Stimulated activated CD4-positive, alpha-beta T cell treated with anti-CD3 and anti-CD28 coated beads, TNF-alpha, amount 100 ng/mL, for 24 hours (primary cell): Measurements from ENCODE around the gene CNTRL.
"Not testable (repeated sequence)": the region's sequence is repeated elsewhere in the genome, so short reads cannot be mapped to it uniquely, and the experiment has no call there.

Experiments used
- DNase-seq, 3 experiments: peaks; one replicate each; pipeline ENCODE4 v3.0.0-alpha.2; 2020; ENCODE audit warnings: low read depth in 3 of 3

Gene CNTRL

GRCh38 chr9:121071756-121072421 lies 2.9 kb upstream of the CNTRL start:
- DNase-seq = no peak

- no peak for DNase-seq
Measured at GRCh38 chr9:121073038-121073437, 1.7 kb upstream of the CNTRL start.

- DNase-seq = peak in 1 of 3 experiments; percentile 17
Measured at GRCh38 chr9:121075251-121076036, 689 bp downstream of the CNTRL start.

GRCh38 chr9:121082075-121082474 lies 7.3 kb downstream of the CNTRL start:
- no peak for DNase-seq

GRCh38 chr9:121085661-121086060 lies 10.9 kb downstream of the CNTRL start:
- DNase-seq = no peak

- no peak for DNase-seq
Measured at GRCh38 chr9:121088576-121088975, 13.8 kb downstream of the CNTRL start.

- DNase-seq = not testable (repeated sequence)
Measured at GRCh38 chr9:121090743-121091142, 16.0 kb downstream of the CNTRL start.

- DNase-seq = no peak
Measured at GRCh38 chr9:121095057-121095456, 20.3 kb downstream of the CNTRL start.

- no peak for DNase-seq
Measured at GRCh38 chr9:121098567-121099198, 23.9 kb downstream of the CNTRL start.

GRCh38 chr9:121104054-121104453 lies 29.3 kb downstream of the CNTRL start:
- not testable (repeated sequence) for DNase-seq

GRCh38 chr9:121105531-121105930 lies 30.8 kb downstream of the CNTRL start:
- DNase-seq = no peak

GRCh38 chr9:121107029-121107428 lies 32.3 kb downstream of the CNTRL start:
- no peak for DNase-seq

- no peak for DNase-seq
Measured at GRCh38 chr9:121107881-121108280, 33.1 kb downstream of the CNTRL start.

- no peak for DNase-seq
Measured at GRCh38 chr9:121115466-121115865, 40.7 kb downstream of the CNTRL start.

GRCh38 chr9:121118266-121118665 lies 43.5 kb downstream of the CNTRL start:
- no peak for DNase-seq

GRCh38 chr9:121120386-121120785 lies 45.6 kb downstream of the CNTRL start:
- DNase-seq = no peak

GRCh38 chr9:121121582-121122087 lies 46.9 kb downstream of the CNTRL start:
- DNase-seq = peak; percentile 90 to 97 (median 91)

- DNase-seq = peak in 1 of 3 experiments; percentile 16
Measured at GRCh38 chr9:121122246-121123032, 47.7 kb downstream of the CNTRL start.

GRCh38 chr9:121123816-121124535 lies 49.2 kb downstream of the CNTRL start:
- no peak for DNase-seq

GRCh38 chr9:121125590-121125989 lies 50.8 kb downstream of the CNTRL start:
- DNase-seq = no peak

GRCh38 chr9:121129384-121129783 lies 54.6 kb downstream of the CNTRL start:
- not testable (repeated sequence) for DNase-seq
